GM19099 (cell line): Measurements from ENCODE around the gene OGFOD3.

Experiments used
- POLR2A ChIP-seq: IDR thresholded peaks from 3 replicates; pipeline ENCODE4 v1.6.1; 2011; ENCODE audit warnings: low read depth; ENCODE audit not compliant: insufficient read length; ENCODE audit errors: extremely low read depth

The OGFOD3 gene

DNA sequence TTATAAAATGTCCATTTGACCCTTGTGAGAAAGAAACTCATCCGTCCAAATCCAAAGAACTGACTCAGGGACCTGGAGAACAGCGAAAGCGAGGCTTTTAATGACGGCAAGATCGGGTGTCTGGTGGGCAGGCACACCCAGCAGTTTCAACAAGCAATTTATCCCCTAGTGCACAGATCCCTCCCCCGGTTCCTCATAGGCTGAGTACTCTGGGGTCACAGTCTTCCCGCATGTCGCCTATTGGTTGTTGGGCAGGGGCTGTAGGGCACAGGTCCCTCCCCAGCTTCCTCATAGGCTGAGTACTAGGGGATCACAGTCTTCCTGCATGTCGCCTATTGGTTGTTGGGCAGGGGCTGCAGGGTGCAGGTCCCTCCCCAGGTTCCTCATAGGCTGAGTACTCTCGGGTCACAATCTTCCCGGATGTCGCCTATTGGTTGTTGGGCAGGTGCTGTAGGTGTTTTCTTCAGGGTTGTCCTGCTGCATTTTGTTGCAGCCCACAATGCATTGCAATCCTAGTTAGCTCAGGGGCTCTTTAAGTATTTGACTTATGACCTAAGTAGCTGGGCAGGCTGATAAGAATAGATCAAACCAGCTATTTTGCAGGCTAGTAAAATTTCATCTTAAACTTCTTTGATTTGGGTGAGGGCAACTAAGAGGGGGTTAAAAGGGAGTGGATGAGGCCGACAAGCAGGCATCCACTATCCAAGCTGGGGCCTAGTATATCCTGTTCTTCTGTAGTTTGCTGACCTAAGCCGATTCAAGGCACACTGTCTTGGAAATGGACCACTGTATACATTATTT lies 50.5 kb downstream of the OGFOD3 start:
- no peak for TF ChIP-seq POLR2A

DNA sequence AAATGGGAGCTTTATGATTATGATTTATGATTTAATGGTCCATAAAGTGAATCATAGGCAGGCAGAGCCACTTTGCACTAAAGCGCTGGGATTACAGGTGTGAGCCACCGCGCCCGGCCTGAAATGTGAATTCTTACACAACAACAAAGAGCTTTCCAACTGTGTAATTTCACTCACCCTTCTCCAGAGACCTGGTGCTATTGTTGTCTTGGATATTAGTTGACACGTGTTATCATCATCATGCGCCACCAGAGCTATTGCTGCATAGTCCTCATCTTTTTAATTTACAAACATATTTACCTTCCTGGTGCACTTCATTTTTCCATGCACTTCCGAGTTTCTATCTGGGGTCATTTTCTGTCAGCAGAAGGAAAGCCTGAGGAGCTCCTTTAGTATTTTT lies 51.6 kb downstream of the OGFOD3 start:
- no peak for TF ChIP-seq POLR2A

DNA sequence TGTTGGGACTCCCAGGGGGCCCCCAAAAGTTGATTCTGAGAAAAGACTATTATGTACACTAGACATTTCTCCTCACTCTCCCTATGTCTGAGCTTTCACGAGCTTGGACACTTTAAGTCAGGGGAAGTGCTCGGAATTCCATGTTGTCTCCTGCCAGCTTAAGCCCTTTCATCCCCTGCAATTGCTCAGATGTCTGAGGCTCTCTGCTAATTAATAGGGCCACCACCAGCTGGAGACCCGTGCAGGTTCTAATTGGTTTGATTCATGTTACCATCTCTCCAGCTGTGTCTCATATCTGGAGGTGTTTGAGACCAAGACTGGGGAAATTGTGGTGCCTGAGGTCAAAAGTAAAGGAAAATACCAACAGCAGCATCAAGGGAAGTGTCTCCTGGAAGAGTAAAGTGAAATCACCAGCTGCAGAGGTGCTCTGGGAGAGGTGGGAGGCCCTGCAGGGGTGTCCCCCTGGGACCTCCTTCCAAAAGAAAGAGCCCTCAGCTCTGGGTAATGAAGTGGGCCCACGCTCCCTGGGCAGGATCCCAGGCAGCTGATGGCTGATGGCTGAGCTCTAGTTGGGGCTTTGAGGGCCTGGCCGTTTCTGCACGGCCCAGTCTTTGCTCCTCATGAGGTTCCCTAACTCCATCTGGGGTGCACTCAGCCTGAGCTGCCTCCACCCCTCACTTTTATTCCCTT lies 52.6 kb downstream of the OGFOD3 start:
- no peak for TF ChIP-seq POLR2A

DNA sequence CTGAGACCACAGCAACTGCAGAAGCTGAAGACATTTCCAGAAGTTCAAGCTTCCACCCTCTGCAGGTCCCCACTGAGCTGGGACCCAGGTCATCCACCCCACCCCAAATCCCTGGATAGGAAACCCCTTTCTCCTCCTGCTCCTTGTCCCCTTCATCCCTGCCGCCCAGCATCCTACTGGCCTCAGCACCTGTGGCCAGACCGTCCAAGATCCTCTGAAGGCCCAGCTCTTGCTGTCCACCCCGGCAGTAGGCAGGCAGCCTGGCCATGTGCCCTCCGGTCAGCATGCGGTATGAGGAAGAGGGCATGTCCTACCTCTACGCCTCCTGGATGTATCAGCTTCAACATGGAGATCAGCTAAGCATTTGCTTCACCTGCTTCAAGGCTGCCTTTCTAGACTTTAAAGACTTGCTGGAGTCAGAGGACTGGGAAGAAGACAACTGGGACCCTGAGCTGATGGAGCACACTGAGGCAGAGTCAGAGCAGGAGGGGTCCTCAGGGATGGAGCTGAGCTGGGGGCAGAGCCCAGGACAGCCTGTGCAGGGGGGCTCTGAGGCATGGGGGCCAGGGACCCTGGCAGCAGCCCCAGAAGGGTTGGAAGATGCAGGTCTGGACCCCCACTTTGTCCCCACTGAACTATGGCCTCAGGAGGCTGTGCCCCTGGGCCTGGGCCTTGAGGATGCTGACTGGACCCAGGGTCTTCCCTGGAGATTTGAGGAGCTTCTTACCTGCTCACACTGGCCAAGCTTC lies 56.3 kb downstream of the OGFOD3 start:
- no peak for TF ChIP-seq POLR2A

DNA sequence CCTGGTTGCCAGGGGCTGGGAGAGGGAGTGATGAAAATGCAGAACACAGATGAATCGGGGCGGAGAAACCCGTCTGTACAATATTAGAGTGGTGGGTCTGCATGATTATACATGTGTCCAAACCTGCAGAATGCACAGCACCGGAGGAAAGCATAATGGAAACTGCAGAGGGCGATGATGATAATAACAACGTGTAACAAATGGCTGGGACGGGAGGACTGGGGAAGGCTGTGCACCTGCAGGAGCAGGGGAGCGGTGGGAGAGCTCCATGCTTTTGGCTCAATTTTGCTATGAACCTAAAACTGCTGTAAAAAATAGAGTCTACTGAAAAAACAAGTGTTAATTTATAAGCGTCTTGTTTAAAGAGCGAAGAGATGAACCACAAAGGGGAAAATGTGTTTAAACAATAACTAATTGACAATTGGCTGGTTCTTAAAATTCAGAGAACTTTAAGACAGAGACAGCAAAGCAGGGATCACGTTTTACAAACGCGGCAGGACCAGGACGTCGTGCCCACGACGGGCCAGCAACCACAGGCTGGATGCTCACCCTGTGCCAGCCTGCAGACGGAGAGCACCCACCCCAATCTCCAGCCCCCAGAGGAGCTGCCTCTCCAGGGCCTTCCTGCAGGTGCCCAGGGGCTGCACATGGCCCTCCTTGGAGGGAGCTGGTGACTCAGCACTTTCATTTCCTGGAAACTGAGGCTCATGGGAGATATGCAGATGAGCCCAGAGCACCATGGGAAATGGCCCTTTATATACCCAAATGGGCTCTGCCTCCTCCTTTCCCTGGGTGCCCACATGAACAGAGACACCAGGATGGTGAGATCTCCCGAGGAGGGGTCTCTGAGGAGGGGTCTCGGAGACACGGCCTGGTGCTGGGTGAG lies 59.7 kb downstream of the OGFOD3 start, which contains the start of gene TEX19:
TEX19 (plus strand) TSS at position 783 of the 886 bp plus-strand sequence. CDS start 2,904 bp downstream, outside the sequence.
- TF ChIP-seq POLR2A, result peak; percentile 25

DNA sequence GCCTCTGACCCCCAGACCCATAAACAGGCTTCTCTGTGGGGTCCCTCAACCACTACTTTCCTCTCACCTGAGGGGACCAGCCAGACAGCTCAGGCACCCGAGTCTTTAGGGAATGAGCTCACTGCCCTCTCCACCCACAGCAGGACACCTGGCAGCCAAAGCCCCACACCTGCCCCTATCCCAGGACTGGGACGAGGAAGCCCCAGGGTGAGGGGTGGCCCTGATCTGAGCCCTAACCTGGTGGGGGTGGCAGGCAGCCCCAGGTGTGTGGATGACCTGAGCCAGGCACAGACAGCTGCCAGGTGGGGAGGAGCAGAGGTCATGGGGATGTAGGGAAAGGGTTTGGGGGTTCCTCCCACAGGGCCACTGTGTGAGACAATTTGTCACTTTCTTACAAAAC lies 61.0 kb downstream of the OGFOD3 start:
- no peak for TF ChIP-seq POLR2A

DNA sequence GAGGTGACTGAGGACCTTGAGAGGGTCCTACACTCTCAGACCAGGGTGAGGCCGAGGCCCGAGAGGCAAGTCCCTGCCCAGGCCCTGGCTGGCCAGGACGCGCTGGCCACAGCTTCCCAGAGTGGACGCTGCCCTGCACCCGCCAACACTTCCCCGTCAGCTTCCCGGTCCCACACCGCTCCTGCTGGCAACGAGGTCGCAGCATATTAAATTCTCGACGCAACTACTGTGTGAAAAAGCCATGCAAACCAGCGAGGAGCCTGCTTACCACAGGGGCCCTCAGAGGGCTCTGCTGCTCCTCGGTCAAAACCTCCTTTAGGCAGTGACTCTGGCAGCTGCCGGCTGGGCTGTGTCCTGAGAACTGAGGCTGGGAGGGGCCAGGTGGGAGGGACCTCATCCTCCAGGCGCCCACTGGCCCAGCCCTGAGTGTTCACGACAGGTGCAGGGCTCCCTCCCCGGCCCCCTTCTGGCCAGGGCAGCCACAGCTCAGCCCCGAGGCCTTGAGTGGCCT lies 61.5 kb downstream of the OGFOD3 start:
- no peak for TF ChIP-seq POLR2A

DNA sequence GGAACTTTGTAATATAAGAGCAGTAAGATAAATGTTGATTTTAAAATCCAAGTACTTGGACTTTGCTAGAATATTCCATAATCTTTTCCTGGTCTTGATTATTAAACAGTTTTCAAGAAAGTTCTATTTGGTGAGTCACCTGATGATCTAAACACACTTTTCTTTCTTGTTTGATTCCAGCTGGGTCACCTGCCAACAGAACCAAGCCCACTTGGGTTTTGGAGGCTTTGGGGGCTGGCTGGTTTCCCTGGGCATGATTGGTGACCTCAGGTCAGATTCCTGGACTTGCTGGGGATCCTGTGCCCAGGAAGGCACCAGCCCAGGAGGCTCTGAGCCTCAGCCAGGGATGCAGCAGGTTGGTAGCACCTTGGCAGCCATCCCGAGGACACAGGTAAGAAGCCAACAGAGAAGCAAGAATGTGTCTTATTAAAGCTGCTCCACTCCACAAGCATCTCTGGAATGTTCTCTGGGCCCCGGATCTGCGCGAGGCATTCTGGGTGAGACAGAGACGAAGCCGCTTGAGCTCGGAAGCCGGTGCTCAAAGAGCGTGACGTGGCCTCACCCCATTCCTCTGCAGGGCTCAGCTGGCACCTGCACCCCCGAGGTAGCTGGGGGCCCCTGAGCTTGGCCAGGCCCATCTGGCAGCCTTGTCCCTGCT lies 62.5 kb downstream of the OGFOD3 start:
- TF ChIP-seq POLR2A, result no peak

DNA sequence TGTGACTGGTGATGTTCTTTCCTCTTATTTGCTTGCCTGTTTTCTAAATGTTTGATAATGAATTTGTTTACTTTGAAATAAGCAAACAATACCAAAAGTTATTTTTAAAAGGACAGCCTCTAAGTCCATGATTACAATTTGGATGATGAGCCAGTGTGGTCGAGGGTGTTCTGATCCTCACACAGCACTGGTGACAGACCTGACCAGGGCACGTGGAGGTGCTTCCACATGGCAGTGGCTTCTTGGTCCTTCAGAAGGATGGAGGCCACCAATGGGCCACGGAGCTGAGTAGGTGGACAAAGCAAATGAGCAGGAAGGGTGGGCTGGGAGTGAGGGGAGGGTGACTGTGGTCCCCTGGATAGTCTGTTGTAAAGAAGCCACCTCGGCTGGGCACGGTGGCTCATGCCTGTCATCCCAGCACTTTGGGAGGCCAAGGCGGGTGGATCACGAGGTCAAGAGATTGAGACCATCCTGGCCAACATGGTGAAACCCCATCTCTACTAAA lies 63.5 kb downstream of the OGFOD3 start:
- TF ChIP-seq POLR2A, result no peak

DNA sequence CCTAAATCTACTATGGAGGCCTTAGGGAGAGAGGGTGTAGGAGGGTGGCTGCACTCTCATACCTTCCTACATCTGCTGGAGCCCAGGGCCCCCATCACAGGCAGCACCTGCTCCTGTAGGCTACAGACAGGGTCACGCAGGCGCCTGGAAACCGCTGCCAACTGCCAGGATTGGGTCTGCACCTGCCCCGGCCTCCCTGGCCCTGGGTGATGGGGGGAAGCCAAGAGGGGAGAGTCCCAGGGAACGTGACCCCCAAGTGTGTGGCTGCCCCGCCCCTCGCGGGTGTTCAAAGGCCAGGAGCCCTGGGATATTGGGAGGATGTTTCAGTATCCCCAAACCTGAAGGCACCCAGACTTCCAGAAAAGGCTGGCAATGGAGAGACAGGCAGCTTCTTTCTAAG lies 64.9 kb downstream of the OGFOD3 start:
- no peak for TF ChIP-seq POLR2A

DNA sequence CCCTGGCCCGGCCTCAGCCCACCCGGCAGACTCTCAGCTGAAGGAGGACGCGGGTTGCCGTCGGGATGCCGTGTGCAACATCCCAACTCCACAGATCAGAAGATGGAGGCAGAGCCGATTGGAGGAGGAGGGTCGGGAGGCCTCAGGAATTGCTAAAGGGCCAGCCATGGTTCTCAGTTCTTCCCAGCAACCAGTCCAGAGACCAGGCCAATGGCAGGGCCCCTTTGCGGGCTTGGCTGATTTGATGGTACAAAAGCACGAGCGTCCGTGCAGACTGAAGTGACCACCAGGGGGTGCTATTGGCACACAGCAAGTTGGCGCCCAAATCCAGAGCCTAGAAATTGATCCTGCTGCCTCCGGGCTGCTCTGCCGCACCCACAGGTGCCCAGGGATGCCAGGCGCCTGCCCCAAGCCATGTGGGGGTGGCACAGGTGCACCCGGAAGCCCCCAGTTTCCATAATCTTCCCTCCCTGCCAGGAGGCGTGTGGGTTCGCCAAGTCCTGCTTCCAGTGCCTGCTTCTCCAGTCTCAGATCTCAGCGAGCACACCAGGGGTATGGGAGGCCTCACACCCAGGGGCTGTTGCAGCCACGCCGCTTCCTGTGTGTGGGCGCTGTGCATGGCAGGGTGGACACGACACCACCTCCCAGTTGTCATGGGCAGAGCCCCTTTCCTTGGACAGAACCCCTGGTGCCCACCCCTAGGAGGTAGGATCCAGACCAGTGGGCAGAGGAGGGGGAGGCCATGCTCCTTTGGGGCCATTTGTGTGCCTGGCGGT lies 66.5 kb downstream of the OGFOD3 start:
- no peak for TF ChIP-seq POLR2A

DNA sequence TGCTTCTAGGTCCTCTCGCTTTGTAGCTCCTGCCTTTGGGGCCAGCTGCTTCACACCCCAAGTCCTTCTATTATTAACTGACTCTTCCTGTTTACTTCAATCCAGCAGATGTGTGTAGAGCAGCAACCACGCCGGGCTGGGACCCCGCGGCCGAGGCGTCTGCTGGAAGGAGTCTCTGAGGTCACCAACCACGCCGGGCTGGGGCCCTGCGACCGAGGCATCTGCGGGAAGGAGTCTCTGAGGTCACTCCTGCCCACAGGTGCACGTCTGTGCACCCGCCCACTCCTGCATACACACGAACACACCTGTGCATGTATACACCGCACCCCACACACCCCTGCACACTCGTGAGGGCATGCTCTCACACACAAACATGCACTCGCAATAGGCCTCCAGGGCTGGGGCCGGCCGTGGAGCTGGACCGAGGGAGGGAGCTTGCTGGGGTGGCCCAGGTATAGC lies 67.1 kb downstream of the OGFOD3 start:
- TF ChIP-seq POLR2A, result no peak

DNA sequence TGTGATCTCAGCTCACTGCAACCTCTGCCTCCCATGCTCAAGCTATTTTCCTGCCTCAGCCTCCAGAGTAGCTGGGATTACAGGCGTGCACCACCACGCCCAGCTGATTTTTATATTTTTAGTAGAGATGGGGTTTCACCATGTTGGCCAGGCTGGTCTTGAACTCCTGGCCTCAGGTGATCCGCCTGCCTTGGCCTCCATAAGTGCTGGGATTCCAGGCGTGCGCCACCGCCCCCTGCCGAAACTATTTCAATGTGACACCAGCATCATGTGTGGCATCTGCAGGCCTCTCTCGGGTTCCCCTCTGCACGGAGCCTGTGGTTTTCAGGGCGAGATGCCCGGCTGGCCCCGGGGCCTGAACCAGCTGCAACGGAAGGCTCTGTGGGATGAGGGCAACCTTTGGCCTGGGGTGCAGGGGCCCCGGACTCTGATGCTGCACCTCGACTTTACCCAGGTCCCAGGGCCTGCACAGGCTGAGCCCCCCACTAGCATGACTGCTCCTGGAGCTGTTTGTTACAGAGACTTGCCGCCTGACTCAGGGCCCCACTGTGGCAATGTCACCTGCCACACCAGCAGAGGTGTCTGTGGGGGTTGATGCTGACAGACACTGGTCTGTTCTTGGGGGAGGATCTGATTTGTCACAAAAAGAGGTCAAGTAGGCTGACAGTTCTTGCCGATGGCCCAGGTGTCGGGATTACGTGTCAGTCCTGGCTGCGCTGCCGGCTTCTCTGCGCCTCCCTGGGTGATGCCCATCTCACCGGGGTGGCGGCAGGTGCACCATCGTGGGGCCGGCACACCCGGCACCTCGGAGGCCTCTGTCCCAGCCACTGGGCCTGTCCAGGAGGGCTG lies 68.0 kb downstream of the OGFOD3 start:
- TF ChIP-seq POLR2A, result no peak
